ENCODE results near the gene PLAC8.

GRCh38 chr4:83074086-83074704 is 40.3 kb downstream of the PLAC8 start:
- peak; percentile 69 to 82 (median 74) for TF ChIP-seq CTCF (IDR thresholded peaks at IDR 0.05)
- TF ChIP-seq POLR2A (IDR thresholded peaks at IDR 0.05), result no peak

Measured in esophagus squamous epithelium (tissue), 4 donors.